ENCODE measurements around the gene DENND1A.

DENND1A gene

DNA sequence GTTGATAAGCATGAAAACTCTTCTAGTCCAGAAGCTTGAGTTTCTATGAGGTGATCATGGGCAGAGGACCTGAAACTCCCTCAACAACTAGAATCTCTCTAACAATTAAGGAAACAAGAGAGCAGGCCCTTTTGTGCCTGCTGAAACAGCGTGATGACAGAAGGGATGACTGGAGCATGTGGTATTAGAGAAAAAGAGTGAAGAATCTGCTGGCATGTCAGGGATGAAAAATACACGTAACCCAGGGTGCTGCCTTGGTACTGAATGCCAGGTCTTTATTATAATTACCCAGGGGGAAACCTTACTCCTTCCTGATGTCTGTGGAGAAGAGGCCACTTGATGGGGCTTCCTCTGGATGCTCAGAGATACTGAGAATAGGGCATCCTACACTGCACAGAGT, 406.1 kb downstream of the DENND1A start:
- DNase-seq, result no peak

DNA sequence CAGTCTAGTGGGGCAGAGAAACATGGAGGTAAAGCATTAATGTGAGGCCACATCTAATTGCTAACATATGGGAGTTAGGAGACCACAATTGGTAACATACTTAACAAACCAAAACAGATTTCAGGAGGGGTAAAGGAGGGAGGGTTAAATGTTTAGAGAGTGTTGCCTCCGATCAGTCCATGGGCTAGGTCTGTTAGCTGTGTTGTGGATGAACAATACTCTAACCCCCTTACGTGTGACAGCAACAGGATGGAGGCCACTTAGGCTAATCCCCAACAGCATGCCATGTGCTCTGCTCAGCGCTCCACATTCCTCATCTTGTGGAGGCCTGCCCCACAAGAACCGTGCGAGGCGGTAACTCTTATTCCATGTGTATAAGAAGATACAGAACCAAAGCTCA, 406.9 kb downstream of the DENND1A start:
- no peak for DNase-seq

DNA sequence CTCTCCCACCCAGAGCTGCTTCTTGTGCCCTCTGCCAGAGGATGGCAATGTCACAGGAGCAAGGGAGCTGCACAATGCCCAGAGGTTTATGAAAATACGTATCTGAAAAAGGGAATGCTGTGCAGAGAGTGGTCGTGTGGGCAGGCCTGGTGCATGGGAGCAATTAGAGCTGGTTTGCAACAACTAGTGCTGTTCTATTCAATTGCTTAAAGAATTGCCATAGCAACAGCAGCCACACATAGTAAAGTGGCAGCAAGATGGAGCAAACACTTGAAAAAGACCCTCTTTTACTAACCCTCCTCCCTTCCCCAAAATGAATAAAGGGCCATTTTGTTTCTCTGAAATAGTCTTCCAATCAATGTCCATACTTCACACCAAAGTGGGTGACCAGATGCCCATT, 407.7 kb downstream of the DENND1A start:
- DNase-seq, result no peak

DNA sequence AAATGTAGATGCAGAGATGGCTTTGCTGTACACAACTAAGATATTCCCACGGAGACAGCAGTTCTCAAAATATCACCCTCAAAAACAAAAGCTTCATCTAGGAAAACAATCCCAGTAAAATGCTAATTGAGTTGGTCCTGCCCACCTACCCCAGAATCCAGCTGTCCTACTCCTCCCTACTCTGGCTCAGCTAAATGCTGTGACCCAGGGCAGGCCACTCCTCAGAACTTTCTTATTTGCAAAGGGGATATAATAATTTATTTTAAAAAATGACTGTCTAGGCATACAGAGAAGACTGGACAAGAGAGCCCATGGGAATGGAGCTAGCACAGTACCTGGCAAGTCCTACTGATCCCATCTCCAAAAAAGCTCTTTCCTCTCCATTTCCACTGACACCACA, 411.6 kb downstream of the DENND1A start:
- DNase-seq, result no peak

DNA sequence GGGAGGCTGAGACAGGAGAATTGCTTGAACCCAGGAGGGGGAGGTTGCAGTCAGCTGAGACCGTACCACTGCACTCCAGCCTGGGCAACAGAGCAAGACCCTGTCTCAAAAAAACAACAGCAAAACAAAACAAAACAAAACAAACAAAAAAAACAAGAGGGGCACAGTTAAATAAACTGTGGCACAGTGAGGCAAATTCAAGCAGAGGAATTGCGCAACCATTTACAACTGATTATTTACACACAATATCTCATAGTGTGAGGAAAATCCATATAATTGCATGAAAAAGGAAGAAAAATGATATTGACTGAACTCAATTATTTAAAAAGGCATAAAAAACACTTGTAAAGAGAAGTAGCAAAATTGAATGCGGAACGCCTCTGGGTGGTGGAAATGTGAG, 412.4 kb downstream of the DENND1A start:
- no peak for DNase-seq

DNA sequence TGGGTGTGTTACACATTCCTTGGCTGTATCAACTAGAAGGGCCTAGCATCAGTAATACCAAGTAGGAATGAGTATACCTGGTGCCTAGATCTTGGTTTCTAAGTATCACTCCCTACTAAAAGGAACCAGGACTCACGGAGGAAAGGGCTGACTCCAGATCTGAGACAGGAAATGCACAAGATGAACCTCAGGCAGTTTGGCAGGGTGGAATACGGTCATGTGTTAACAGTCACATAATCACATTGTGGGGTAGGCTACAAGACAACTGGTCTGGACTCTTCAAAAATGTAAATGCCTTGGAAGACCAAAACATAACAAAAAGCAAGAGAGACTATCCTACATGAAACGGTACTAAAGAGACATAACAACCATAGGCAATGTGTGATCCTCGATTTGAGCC, 415.2 kb downstream of the DENND1A start:
- no peak for DNase-seq

DNA sequence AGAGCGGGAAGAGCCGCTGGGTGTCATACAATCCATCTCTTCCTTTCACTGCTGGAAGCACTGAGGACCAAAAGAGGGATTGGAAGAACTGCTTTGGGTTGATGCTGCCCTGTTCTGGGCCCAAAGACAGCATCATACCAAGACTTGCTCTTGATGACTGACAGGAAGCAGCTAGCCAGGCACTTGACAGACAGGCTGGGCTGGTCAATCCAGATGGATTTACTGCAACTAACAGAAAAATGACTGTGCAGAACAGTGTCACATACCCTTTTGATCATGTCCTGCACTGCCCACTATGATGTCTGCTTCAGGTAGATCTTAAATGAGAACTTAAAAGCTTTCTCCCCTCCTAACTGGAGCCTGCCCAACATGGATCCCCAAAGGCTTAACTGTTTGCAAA, 416.4 kb downstream of the DENND1A start:
- DNase-seq, result no peak

DNA sequence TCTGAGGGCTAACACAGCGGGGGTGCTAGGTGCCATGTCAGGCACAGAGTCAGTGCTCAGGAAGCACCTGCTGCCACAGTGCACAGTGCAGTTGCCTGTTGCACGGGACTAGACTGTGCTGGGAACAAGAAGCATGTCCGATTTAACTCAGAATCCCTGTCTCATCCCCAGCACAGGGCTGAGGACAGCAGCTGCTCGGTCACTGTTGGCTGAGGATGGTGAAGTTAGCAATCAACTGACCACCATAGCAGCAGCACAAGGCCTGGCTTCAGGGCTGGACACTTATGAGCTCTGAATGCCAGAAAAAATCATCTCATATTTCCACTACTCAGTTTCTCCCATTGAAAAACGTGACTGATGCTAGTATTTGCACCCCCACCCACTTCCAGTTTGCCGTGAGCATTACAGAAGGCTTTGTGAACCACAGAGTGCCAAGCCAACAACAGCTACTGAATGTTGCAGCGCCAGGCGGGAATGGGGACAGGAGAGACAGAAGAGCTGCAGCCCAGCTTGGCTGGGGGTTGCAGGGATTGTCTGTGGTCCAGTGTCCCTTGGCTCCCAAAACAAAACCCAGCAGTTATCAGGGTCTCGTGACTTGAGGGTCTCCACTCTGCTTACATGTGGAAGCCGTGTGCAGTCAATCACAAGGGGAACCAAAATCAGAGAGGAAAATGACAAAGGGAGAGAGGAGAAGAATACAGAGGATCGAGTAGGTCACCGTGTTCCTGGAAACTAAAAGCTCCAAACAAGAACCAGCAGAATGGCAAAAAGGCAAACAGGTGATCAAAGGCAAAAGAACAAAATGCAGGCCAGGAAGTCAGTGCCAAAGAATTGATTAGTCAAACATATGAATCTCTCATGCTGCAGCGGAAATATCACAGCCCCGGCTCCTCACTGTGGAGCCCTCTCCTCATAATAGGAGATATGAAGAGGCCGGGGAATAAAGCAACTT, 418.3 kb downstream of the DENND1A start:
- peak in 4 of 14 donors; percentile 7 to 24 (median 11) for DNase-seq

DNA sequence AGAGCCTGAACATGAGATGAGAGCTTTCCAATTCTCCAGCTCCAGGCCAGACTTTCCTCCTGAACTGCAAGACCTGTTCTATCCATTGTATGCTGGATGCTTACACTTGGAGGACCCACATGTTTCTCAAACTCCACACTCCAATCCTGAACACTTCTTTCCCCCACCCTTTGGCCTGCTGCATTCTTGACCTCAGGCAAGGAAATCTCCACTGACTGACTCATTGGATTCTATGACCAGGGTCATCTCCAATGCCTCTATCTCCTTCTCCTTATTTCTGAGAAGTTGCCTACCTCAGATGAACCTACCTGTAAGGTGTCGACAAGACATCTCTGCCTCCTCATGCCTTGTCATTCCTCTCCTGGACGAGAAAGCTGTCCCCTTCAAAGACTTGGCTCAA, 420.3 kb downstream of the DENND1A start:
- DNase-seq, result no peak

DNA sequence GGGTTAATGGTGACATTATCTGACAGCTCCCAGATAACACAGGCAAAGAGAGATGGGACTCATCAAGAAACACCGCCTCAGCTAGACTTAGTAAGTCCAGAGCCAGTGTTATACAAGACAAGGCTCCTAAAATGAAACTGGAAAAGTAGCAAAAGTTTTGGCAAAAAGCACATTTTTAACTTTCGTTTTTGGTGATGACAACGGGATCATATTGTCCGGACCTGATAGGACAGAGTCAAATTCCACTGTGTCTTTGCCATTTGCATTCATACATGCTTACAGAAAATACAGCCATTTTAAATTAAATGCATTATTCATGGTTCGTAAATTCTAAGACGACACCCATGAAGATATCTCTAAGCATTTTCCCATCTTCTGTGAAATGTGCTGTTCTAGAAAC, 421.9 kb downstream of the DENND1A start:
- DNase-seq, result no peak

DNA sequence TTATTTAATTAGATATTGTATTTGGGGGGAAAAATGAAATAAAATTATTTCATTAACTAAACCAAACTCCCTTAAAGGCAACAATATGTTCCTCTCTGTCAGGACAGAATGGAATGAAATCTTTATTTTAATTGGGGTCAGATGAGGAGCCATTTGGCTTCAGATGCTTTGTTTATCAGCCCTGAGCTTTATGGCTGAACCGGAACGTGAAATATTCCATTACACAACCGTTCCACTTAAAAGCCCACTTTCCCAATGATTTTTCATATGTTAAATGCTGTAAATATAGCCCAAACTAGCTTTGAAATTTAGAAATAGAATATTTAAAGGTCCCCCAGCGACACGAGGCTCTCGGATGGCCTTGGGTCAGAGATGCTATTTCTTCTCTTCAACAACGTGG, 424.4 kb downstream of the DENND1A start:
- no peak for DNase-seq

DNA sequence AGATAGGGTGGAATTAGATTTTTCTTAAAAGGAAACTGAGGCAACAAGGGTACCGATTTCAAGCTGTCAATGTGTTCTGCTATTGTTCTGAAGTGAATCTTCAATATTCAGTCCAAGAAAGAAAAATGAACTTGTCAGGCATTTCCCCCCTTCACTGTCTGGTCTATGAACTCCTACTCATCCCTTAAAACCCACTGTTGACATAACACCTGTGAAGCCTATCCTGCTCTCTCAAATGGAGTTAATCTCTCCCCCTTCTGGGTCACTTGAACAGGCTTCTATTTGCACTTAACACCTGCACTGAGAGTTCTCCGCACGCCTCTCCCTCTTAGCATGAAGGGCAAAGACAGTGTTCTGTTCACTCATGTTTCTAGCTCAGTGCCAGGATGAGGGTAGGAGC, 429.6 kb downstream of the DENND1A start:
- DNase-seq, result no peak

DNA sequence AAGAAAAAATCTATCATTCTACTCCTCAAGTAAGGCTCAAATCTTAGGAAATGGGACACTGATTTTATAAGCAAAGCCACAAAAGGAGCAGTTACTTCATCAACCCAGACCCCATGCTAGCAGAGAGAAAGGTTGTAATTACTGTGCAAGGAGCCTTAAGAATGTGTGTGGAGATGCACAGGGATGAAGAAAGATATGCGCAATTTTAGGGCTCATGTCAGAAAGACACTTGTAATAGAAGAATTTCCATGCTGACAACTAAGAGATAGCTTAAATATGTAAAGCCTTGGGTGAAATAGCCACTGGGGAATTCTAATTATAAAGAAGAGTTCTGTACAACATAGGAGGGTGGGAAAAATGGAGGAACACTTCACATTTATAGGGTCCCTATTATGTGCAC, 432.1 kb downstream of the DENND1A start:
- no peak for DNase-seq

DNA sequence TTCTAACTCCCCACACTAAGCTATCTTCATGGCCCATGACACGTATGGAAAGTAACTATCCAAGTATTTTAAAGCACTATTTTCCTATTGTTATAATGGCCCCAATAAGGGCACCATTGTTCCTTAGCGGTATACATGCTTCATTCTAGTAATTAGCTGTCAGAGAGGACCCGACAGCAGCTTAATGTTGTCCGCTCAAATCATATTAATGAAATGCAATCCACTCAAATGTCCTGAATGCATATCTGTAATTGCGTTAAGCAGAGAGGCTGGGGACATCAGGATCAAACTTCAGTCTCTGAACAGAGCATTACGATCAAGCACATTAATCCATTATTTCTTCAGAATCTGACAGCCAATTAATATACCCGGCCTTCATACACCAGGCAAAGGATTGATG, 434.2 kb downstream of the DENND1A start:
- DNase-seq, result no peak

DNA sequence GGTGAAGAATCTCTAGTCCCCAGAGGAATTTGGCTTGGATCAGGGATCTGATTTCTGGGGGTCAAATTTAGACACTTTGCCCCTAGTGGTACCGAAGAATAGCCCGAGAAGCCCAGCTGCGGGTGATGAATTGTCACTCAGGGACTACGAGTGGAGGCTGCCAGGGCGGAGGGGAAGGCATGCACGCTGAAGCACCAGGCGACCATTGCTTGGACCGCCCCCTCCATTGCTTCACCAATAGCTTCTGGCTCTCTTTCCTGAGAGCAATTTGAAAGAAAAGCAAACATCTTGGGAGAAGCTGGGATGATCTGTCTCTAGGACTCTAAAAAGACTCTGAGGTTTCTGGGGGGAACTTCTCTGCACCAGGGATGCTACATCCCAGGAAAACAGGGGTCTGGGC, 436.3 kb downstream of the DENND1A start:
- DNase-seq, result no peak

DNA sequence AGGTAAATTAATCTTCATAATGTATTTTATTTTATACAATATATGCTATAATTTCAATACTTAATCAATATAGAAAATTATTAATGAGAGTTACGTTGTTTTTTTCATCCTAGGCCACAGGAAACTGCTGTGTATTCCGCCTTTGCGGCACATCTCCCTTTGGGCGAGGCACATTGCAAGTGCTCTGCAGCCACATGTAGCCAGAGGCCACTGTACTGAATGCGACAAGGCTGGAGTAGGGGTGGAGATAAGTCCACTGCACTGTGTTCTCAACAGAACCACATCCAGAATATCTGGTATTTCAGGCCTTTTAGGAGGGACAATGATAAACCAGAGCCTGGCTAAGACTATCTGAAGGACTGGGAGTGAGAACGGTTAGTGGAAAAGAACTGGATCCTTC, 439.2 kb downstream of the DENND1A start:
- no peak for DNase-seq

DNA sequence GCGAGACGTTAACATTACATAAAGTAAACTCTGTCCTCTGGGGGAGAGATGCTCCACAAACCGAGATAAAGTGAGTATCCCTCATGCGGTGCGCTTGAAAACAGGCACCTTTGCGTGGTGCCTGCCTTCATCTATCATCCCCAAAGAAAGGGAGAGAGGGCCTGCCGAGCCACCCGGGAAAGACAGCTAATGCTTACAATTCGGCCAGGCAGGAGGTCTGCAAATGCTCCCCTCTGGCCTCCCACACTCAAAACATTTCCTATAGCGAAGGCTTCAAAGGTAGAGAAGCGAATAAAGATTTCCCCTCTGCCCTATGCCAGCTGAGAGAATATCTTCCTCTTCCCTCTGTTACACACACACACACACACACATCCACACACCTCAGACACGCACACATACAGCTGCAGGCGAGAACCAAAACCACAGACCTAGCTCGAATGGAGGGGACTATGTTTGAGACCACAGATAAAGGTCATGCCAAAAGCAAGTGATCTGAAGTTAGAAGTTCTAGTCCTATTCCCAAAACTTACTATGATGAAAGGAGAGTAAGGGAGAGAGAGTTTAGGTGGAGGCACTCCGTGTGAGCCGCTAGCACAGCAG, 441.1 kb downstream of the DENND1A start:
- DNase-seq, result no peak

DNA sequence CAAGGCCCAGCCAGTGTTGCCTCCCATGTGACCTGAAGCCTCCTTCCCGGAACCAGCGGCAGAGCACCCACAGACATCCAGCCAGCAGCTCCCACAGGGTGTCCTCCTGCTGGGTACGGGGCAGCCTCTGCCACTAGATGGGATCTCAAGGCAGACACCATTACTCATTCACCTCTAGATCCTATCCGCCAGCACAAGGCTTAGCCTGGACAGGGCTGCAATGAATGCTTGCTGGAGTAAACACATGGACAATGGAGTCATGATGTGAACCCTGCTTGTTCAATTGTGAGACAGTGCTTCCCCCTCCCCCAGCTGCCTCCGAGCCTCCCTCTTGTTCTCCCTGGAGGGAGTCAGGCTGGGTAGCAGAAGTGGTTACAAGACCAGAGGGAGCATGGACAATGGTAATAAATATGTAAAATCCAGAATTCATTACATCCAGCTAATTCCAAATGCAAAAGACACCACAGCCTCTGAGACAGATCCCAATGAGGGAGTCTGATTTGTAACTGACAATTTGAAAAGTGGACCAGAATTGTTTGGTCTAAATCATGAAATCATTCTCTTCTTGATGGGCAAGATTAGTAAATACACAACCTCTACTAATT, 441.9 kb downstream of the DENND1A start:
- peak in 4 of 14 donors; percentile 22 to 61 (median 30) for DNase-seq

DNA sequence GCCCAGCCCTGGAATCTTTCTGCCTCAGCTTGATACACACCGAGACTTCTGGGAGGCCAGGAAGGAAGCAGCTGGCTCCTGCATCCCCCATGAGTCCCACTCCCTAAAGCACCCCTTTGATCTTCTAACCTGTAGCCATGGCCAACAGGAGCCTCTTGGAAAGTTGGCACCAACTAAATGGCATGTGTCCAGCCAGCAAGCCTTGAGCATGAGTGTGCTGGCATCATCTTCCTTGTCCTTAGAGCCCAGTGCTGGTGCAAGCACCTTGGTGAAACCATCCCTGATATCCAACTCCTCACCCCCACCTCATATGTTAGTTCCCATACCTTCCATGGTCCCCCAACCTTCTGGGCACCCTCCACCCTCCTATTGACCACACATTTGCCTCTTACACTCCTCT, 443.5 kb downstream of the DENND1A start:
- no peak for DNase-seq

DNA sequence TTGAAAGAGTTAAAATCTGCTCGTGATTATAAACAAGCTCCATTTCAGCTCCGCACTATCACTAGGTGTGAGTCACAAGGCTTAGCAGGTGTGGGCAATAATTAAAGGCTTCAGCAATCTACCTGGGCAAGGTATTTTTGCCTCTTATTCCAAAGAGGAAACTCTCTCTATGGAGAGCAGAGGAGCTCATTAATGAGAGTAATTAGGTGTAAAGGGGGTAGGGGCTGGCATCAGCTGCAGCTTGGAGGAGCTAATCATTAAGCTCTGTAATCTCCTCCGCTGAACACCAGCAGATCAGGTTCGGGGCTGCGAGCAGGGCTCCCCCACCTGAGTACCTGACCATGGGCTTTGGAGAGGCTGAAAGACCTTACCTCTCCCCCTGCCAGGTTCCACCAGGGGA, 444.7 kb downstream of the DENND1A start:
- DNase-seq, result no peak

DNA sequence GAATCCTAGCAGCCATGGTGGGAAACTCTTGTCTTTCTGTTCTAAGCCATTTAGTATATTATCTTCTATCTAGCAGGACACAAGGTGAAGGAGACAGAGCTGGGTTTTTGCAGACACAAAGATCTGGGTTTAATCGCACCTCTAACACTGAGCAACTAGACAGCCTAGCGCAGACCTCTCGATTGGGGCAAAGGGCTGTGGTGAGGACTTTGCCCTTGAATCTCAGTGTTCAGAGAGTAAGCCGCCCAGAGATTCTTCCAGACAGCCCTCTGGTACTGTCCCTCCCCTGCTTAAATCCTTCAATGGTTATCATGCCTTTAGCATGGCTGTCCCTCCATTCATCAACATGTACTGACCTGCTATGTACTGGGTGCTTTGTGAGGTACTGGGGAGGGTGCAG, 445.8 kb downstream of the DENND1A start:
- no peak for DNase-seq

DNA sequence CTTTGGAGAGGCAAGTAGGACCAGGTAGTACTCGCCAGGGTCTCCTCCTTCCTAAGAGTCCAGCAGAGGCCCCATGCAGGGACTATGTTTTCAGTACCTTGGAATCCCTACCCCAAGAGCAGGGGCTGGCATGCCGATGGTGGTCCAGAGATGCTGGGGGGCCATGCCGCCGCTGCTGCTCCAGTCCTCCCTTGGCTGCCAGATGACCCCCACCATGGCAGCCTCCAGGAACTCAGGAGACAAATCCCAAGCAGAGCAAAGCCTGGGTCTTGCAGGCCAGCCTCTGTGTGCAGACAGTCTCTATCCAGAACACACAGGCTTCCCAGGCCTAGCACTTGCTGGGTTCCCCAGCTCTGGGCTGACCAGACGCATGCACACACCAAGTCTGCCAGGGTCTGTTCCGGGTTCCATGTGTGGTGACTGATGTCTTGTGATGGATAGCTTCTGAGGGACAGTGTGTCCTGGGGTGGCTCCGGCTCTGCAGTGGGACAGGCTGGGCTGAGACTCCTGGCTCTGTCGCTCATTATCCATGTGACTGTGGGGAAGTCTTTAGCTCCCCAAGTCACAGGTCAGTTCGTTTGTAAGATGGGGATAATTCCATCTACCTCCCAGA, 446.6 kb downstream of the DENND1A start:
- DNase-seq, result peak in 1 of 14 donors; percentile 14

DNA sequence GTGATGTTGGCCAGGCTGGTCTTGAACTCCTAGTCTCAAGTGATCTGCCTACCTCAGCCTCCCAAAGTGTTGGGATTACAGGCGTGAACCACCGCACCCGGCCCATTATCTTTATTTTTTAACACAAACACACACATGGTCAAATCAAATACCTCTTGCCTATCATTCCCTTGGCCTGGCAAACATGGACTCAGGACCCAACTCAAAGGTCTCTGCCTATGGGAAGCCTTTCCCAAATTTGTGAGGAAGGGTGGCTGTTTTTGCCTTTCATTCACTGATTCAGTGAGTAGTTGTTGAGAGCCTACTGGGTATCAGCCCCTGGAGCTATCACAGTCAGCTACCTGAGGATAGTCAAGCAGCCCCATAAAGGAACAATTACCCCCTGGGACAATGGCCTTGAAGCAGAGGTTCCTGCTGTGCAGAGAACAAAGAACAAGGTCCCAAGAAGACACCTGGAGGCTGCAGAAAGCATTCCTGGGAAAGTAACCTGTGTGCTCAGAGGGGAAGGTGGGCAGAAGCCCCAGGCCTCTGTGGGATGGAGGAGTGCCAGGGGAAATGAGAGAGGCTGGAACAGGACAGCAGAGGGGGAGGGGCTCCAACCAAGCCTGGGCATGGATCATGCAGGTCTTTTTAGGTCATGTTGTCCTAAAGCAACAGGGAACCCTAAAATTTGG, 447.5 kb downstream of the DENND1A start:
- DNase-seq, result no peak

Data from C1 segment of cervical spinal cord (tissue), 14 donors.